Measurements from ENCODE around the gene MYH10.
A peak's percentile ranks its signal among the peaks of the same experiment; 100 is the strongest.
"Not testable (repeated sequence)": the region's sequence is repeated elsewhere in the genome, so short reads cannot be mapped to it uniquely, and the experiment has no call there.

The MYH10 gene

GRCh38 chr17:8555062-8555461 is 75.5 kb downstream of the MYH10 start:
- DNase-seq (ENCODE audit: low read depth), result peak; percentile 84
- TF ChIP-seq, protein P1, sequence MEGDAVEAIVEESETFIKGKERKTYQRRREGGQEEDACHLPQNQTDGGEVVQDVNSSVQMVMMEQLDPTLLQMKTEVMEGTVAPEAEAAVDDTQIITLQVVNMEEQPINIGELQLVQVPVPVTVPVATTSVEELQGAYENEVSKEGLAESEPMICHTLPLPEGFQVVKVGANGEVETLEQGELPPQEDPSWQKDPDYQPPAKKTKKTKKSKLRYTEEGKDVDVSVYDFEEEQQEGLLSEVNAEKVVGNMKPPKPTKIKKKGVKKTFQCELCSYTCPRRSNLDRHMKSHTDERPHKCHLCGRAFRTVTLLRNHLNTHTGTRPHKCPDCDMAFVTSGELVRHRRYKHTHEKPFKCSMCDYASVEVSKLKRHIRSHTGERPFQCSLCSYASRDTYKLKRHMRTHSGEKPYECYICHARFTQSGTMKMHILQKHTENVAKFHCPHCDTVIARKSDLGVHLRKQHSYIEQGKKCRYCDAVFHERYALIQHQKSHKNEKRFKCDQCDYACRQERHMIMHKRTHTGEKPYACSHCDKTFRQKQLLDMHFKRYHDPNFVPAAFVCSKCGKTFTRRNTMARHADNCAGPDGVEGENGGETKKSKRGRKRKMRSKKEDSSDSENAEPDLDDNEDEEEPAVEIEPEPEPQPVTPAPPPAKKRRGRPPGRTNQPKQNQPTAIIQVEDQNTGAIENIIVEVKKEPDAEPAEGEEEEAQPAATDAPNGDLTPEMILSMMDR (IDR thresholded peaks at IDR 0.05; ENCODE audit: insufficient read depth, low read depth, low read length, missing control alignments), result no peak
- no peak overlapping the region for H3K4me3 ChIP-seq (ENCODE audit: low read length)

DNA sequence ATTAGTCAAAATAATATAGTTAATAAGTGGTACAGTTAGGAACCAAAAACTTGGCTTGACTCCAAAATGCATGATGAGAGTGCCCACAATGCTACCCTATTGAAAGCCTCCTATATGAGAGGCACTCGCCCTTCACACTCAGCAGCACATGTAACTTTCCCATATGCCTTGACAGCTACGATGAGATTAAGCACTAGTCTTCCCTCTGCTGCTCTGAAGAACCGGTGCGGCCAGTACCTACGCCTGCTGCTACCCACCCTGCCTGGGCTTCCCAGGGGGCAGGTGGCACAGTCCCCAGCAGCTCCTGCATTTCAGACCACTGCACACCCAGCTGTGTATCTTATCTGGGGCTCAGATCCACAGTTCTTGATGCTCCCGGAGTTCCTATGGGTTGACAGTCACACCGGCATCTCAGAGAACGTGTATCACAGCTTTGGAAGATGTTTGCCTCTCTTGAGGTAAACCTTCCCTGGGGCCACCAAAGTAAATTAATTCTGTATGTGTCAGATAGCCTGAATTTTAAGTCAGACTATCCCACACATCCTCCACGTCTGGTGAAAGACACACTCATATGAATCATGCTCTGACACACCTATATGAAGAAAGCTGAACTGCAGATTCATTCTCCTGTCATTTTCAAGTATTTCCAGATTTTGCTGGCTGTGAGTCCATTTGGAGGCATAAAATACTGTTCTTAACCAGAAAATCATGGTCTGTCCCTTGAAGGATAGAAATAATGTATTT is 77.8 kb downstream of the MYH10 start:
- TF ChIP-seq, protein P1 (IDR thresholded peaks at IDR 0.05; ENCODE audit: insufficient read depth, low read depth, low read length, missing control alignments), result no peak
- no peak overlapping the region for H3K4me3 ChIP-seq (ENCODE audit: low read length)
- DNase-seq (ENCODE audit: low read depth), result peak; percentile 98

DNA sequence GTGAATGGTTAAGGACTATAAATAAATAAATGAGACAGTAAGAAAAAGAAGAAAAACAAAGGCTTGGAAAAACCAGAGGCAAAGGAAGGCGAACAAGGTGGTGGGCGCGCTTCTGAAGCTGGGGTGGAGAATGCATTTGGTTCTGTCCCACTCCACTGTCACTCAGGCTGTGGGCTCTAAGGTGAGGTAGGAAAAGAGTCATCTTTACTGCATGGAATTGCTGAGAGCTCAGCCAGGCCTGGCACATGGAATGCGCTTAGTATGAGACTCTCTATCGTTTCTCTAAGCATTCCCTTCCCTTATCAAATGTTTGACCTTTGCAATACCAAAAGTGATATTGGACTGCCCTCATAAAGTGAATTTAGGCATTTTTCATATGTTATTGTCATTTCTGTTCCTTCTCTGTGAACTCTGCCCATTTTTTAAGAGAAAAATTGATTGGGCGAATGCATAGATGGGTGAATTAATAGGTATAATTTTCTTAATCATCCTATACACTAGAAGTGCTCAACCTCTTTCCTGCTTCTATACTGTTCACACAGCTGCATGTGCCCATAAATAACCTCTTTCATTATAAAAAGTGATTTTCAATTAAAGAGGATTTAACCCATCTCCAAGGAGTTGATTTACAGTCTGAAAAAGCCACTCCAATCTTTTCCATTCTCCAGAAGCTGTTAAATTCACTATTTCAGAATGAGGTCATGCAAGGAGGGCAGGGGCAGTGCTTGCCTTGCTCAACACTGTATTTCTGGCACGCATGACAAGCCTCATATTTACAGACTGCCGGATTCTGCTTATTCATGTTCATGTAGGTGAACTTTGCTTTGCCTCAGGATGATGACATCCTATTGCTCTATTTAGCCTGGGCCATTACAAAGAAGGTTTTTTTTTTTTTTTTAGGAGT is 87.7 kb downstream of the MYH10 start:
- H3K4me3 ChIP-seq (ENCODE audit: low read length), result no peak overlapping the region
- DNase-seq (ENCODE audit: low read depth), result peak; percentile 96
- TF ChIP-seq, protein P1 (IDR thresholded peaks at IDR 0.05; ENCODE audit: insufficient read depth, low read depth, low read length, missing control alignments), result no peak

- not testable (repeated sequence) for H3K4me3 ChIP-seq (ENCODE audit: low read length); DNase-seq (ENCODE audit: low read depth)
Measured at GRCh38 chr17:8539976-8540375, 90.5 kb downstream of the MYH10 start.

GRCh38 chr17:8537734-8538133 is 92.8 kb downstream of the MYH10 start:
- no peak for DNase-seq (ENCODE audit: low read depth)
- no peak overlapping the region for H3K4me3 ChIP-seq (ENCODE audit: low read length)
- TF ChIP-seq, protein P1 (IDR thresholded peaks at IDR 0.05; ENCODE audit: insufficient read depth, low read depth, low read length, missing control alignments), result no peak

- TF ChIP-seq, protein P1 (IDR thresholded peaks at IDR 0.05; ENCODE audit: insufficient read depth, low read depth, low read length, missing control alignments), result no peak
- no peak overlapping the region for H3K4me3 ChIP-seq (ENCODE audit: low read length)
- no peak for DNase-seq (ENCODE audit: low read depth)
Measured at GRCh38 chr17:8534498-8535188, 95.9 kb downstream of the MYH10 start.

GRCh38 chr17:8532021-8532420 is 98.5 kb downstream of the MYH10 start:
- peak; percentile 14 for DNase-seq (ENCODE audit: low read depth)
- no peak overlapping the region for H3K4me3 ChIP-seq (ENCODE audit: low read length)
- TF ChIP-seq, protein P1 (IDR thresholded peaks at IDR 0.05; ENCODE audit: insufficient read depth, low read depth, low read length, missing control alignments), result no peak

Data from epithelial cell of esophagus (primary cell).